Gastrocnemius medialis (tissue), 4 donors: Measurements from ENCODE around the gene PLEKHN1. TPM values are rescaled to one million over a fixed set of nuclear protein-coding genes. Genes with fewer than 3 reads are reported as not detected.

Experiments
- ATAC-seq, 2 donors: fragments of 150-250 bp; one replicate each; pipeline ENCODE4 v1.9.1; 2016
- DNase-seq, 2 donors: peaks; one replicate each; pipeline ENCODE4 v3.0.0-alpha.2; 2019
- H3K27ac ChIP-seq, 4 donors: fragments of 200-600 bp; sonication (generic); 1 replicate in 1 of 4; 2 replicates in 3 of 4; pipeline ENCODE4 v1.5.1; 2016 to 2018; ENCODE audit warnings: mild to moderate bottlenecking in 2 of 4, moderate library complexity in 1 of 4
- H3K27me3 ChIP-seq, 3 donors: fragments of 200-600 bp; sonication (generic) in 2 of 3; 1 replicate in 1 of 3; 2 replicates in 2 of 3; pipeline versions ENCODE4 v1.5.1 to v1.6.0; 2016 to 2019; ENCODE audit warnings: mild to moderate bottlenecking in 1 of 3, moderate library complexity in 1 of 3
- H3K36me3 ChIP-seq, 2 donors: fragments of 200-600 bp; sonication (generic) in 1 of 2; one replicate each; pipeline ENCODE4 v1.5.1; 2017 to 2018
- H3K4me1 ChIP-seq, 2 donors: fragments of 200-600 bp; sonication (generic) in 1 of 2; one replicate each; pipeline ENCODE4 v1.5.1; 2016 to 2017; ENCODE audit warnings: mild to moderate bottlenecking in 2 of 2
- H3K4me3 ChIP-seq, 4 donors: fragments of 200-600 bp; sonication (generic) in 3 of 4; 1 replicate in 1 of 4; 2 replicates in 3 of 4; pipeline ENCODE4 v1.5.1; 2016 to 2019; ENCODE audit warnings: mild to moderate bottlenecking in 2 of 4
- H3K9me3 ChIP-seq, 3 donors: fragments of 200-600 bp; sonication (generic) in 2 of 3; 1 replicate in 1 of 3; 2 replicates in 2 of 3; pipeline ENCODE4 v1.5.1; 2016 to 2019
- POLR2A ChIP-seq, 2 donors: fragments of 450-650 bp; IDR thresholded peaks; one replicate each; pipeline ENCODE4 v1.6.1; 2017; ENCODE audit warnings: antibody characterized with exemption in 2 of 2, mild to moderate bottlenecking in 2 of 2, moderate library complexity in 2 of 2
- in situ Hi-C, 4 donors: fragments of 200-750 bp; cut with MboI; loops; one replicate each; pipeline versions ENCODE4 v1.15.0 to v1.8.0; 2017; ENCODE audit warnings: low sequenced_read_pairs in 4 of 4
- intact Hi-C: fragments of 100-400 bp; cut with DNase I; formaldehyde crosslinking; loops from one replicate; pipeline ENCODE4 v1.15.1; 2023; ENCODE audit warnings: low total_unique reads
- total RNA-seq, 4 donors: library from RNA; depleted of rRNA; stranded (reverse); fragments of >200 nt; gene quantifications; one replicate each; pipeline versions ENCODE4 v1.1.0 to v1.2.3, GENCODE V29; 2016
- TF ChIP-seq, protein P1 (sequence below), 5 experiments: fragments of 450-650 bp in 3 of 5; fragments of 200-600 bp in 2 of 5; sonication (generic) in 2 of 5; IDR thresholded peaks in 4 of 5; conservative IDR thresholded peaks in 1 of 5; 1 replicate in 4 of 5; 2 replicates in 1 of 5; pipeline ENCODE4 v1.5.1; 2016 to 2019; ENCODE audit warnings: antibody characterized with exemption in 5 of 5, mild to moderate bottlenecking in 3 of 5, moderate library complexity in 3 of 5

PLEKHN1 gene
- total RNA-seq, 4 donors from 2014 or later = 0.23 TPM; not detected in 3

GRCh38 chr1:997713-997992 is 31.4 kb downstream of the PLEKHN1 start:
- DNase-seq (no peak), ATAC-seq (no peak)
- Histone ChIP-seq H3K27ac (no peak overlapping the region), H3K4me3 (peak overlapping the region in 1 of 4 donors; percentile 63), H3K27me3 (peaks cover 4 to 11% (median 7%) of the 10 kb centered on the region in 3 donors), H3K4me1 (peaks cover 0 to 3% of the 10 kb centered on the region in 2 donors), H3K36me3 (no peaks in the 10 kb centered on the region), H3K9me3 (no peaks in the 10 kb centered on the region)
- no peak for TF ChIP-seq POLR2A (IDR thresholded peaks at IDR 0.05)
- TF ChIP-seq, protein P1, sequence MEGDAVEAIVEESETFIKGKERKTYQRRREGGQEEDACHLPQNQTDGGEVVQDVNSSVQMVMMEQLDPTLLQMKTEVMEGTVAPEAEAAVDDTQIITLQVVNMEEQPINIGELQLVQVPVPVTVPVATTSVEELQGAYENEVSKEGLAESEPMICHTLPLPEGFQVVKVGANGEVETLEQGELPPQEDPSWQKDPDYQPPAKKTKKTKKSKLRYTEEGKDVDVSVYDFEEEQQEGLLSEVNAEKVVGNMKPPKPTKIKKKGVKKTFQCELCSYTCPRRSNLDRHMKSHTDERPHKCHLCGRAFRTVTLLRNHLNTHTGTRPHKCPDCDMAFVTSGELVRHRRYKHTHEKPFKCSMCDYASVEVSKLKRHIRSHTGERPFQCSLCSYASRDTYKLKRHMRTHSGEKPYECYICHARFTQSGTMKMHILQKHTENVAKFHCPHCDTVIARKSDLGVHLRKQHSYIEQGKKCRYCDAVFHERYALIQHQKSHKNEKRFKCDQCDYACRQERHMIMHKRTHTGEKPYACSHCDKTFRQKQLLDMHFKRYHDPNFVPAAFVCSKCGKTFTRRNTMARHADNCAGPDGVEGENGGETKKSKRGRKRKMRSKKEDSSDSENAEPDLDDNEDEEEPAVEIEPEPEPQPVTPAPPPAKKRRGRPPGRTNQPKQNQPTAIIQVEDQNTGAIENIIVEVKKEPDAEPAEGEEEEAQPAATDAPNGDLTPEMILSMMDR (IDR thresholded peaks at IDR 0.05 in 4 of 5, conservative IDR thresholded peaks at IDR 0.05 in 1 of 5) = no peak
- in situ Hi-C loops (no loop called here), intact Hi-C loops (no loop called here)

DNA sequence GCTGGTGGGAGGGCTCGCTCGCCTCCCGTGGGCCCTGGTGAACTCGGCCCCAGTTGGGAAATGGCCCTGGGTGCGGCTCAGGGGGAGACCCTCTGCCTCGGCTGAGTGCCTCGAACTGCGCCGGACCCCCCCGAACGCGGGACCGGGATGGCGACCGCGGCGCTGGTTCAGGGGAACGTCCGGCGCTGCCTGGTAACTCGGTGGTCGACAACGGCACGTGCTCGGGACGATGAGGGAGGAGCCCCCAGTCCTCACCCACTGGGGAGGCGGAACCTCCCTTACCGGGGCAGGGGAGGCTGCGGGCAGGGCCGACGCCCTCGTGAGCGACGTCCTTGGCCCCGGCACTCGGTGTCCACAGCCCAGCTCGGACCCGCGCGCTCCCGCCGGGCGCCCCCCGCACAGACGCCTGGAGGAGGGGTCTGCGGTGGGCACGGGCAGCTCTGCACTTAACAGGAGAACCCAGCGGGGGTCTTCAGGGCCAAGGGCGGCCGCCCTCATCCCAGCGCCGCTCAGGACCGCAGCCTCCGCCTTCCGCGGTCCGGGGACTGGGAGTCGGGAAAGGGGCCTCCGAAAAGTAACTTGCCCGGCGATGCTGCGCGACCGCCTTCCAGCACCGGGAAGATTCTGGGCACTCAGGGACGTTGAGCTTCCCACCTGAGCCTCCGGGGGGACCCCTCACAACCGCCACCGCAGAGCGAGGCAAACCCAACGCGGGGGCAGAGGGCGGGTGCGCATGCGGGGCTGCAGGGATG is 31.9 kb downstream of the PLEKHN1 start:
- ATAC-seq (no peak), DNase-seq (no peak)
- Histone ChIP-seq H3K27ac (no peak overlapping the region), H3K27me3 (peaks cover 4 to 11% (median 7%) of the 10 kb centered on the region in 3 donors), H3K36me3 (no peaks in the 10 kb centered on the region), H3K9me3 (no peaks in the 10 kb centered on the region), H3K4me1 (peaks cover 0 to 3% of the 10 kb centered on the region in 2 donors), H3K4me3 (peak overlapping the region in 3 of 4 donors; percentile 34 to 79 (median 63))
- in situ Hi-C loops (no loop called here), intact Hi-C loops (no loop called here)
- TF ChIP-seq, protein P1 (IDR thresholded peaks at IDR 0.05 in 4 of 5, conservative IDR thresholded peaks at IDR 0.05 in 1 of 5) = no peak
- no peak for TF ChIP-seq POLR2A (IDR thresholded peaks at IDR 0.05)

GRCh38 chr1:998745-998994 is 32.4 kb downstream of the PLEKHN1 start:
- Histone ChIP-seq H3K27me3 (peaks cover 4 to 11% (median 7%) of the 10 kb centered on the region in 3 donors), H3K9me3 (no peaks in the 10 kb centered on the region), H3K27ac (peak overlapping the region in 2 of 4 donors; percentile 84 to 89), H3K4me1 (peaks cover 0 to 3% of the 10 kb centered on the region in 2 donors), H3K36me3 (no peaks in the 10 kb centered on the region), H3K4me3 (peak overlapping the region; percentile 34 to 85 (median 71))
- no peak for ATAC-seq
- intact Hi-C loops (no loop called here), in situ Hi-C loops (no loop called here)
- no peak for DNase-seq
- TF ChIP-seq POLR2A (IDR thresholded peaks at IDR 0.05) = no peak
- TF ChIP-seq, protein P1 (IDR thresholded peaks at IDR 0.05 in 4 of 5, conservative IDR thresholded peaks at IDR 0.05 in 1 of 5) = no peak

- ATAC-seq (peak; percentile 4 to 5), DNase-seq (no peak)
- Histone ChIP-seq H3K27ac (peak overlapping the region; percentile 84 to 92 (median 89)), H3K4me3 (peak overlapping the region; percentile 57 to 85 (median 71)), H3K36me3 (no peaks in the 10 kb centered on the region), H3K9me3 (no peaks in the 10 kb centered on the region), H3K27me3 (peaks cover 4 to 11% (median 7%) of the 10 kb centered on the region in 3 donors), H3K4me1 (peaks cover 0 to 3% of the 10 kb centered on the region in 2 donors)
- in situ Hi-C loops (no loop called here), intact Hi-C loops (no loop called here)
- TF ChIP-seq POLR2A (IDR thresholded peaks at IDR 0.05) = no peak
- TF ChIP-seq, protein P1 (IDR thresholded peaks at IDR 0.05 in 4 of 5, conservative IDR thresholded peaks at IDR 0.05 in 1 of 5) = no peak
Measured at GRCh38 chr1:998995-999724, 32.9 kb downstream of the PLEKHN1 start.
